Occipital lobe (tissue), 2 donors: ENCODE results near the gene ECE1. TPM values are rescaled to one million over a fixed set of nuclear protein-coding genes. Genes with fewer than 3 reads are reported as not detected.

Source experiments
- DNase-seq: peaks from one replicate; lab custom pipeline; 2025; lab: John Stamatoyannopoulos, UW
- total RNA-seq: library from RNA; depleted of rRNA; stranded (reverse); fragments of >200 nt; gene quantifications from one replicate; pipeline ENCODE4 v1.2.3, GENCODE V29; 2014

The ECE1 gene
- total RNA-seq, 1 donor from 2014 or later, result 9.5 TPM

GRCh38 chr1:21308847-21309652 is 18.8 kb upstream of the ECE1 start:
- DNase-seq, result no peak

DNA sequence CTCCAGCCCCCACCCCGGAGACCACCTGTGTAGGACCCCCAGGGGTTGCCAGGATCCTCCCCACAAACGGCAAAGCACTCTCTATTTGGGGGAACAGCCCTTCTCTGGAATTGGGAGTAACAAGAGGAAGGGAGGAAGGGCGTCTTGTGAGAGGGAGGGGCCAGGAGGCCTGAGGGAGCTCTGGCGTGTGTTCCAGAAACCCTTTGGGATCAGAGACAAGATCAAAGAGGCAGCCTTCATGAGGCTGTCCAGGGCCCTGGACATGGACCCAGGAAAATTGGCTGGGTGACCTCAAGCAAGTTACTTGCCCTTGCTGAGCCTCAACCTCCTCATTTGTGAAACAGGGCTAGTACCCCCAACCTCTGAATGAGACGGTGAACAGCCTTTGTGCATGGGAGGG is 18.1 kb upstream of the ECE1 start:
- no peak for DNase-seq

DNA sequence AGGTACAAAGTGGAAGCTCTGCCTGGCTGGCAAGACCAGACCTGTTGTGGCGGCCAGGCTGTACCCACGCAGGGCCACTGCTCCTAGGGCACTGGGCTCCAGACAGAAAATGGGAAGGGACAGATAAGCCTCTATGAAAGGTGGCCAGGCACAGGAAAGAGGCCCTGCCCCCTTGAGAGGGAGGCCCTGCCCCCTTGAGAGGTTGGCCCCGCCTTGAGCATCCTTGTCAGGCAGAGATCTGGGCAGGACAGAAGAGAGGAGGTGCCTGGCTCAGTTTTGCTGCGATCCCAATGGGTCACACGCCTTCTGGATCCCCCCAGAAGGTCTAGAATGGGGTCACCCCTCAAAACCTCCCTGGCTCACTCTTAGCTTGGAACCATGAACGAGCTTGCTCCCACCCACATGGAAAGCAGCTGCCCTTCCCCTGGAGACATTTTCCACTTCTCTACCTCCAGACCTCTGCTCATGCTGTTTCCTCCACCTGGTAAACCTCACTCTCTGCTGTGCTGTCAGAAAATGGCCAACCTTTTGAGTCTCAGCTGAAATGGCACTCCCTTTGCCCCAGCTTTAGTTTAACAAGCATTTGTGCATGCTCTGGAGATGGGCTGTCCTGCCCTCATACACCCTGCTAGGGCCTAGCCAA is 17.5 kb upstream of the ECE1 start:
- DNase-seq, result no peak

- DNase-seq, result no peak
Measured at GRCh38 chr1:21307210-21307609, 16.9 kb upstream of the ECE1 start.

- no peak for DNase-seq
Measured at GRCh38 chr1:21305900-21306189, 15.6 kb upstream of the ECE1 start.

DNA sequence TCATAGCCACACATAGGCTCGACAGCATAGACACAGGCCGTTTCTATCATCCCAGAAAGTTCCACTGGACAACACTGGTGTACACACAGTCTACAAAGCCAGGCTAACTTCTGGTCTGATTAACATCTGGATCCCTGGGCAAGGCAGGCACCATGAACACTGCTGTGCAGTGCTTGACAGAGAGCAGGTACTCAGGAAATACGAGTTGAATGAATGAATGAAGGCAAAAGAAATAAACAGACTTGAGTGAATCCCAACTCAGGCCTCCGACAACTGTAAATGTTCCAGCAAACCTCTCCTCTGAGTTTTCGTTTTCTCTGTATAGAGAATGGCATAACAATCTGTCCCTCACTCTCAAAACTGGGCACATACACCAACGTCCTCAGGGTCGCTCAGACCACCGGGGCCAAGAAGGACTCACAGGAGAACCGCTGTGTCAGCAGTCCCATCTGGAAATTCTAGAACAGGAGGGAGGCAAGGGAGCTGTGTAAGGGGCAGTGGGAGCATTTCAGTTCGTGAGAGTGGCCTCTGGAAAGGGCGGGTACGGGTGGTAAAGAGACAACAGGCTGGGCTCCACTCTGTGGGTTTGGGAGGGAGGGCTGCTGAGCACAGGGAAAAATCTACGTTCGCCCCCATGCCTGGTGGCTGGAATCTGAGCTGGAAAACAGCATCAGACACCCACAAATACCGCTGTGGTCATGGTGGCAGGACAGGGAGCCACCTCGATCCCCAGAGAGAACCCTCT is 15.1 kb upstream of the ECE1 start:
- DNase-seq, result no peak

DNA sequence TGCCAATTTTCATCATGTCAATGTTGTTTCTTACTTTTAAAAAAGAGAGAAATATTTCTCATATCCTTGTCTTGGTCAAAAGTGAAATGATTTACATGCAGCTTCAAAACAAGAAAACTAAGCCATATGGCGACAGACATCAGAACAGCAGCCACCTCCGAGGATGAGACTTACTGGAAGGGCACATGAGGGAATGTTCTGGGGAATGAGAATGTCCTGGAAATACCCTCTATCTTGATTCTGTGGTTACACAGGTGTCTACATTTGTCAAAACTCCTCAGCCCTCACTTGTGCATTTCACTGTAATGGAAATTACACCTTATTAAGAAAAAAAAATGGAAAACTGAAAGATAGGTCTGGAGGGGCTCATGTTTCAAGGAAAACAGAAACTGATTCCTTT is 14.2 kb upstream of the ECE1 start:
- DNase-seq, result no peak

DNA sequence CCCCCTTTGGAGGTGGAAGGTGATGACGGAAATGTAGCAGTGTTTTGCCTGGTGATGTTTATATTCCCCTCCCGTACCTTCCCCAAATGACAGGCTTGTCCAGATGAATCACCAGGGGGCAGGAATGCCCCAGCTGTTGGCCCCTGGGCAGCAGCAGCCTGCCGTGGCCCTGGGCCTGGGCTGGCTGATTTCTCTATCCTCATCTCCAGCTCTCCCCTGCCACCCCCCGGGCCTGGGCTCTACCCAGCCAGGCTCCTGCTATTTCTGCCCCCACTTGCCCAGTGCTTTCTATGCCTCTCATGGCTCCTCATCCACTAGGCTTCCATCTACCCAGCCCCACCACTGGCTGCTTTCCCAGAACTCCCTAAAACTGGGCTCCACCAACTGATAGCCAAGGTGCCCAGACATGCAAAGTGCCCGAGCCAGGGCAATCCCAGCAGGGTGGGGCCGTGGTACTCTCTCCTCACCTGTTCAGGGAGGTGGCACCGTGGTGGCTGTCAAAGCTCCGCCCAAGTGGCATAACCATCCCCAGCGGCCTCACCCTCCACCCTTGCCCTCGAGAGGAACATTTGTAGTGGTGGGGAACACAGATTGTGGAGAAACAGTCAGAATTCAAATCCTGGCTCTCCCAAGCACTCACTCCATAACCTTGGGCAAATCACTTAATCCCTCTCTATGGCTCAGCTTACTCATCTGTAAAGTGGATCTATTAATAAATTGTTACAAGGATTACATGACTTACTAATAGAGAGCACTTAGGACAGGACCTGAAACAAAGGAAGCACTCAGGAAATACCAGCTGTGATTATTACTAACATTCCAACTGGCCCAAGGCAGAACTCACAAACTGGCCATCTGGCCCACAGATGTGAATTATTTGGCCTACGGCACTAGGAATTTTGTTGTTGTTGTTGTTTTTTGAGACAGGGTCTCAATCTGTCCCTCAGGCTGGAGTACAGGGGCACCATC is 12.8 kb upstream of the ECE1 start:
- DNase-seq, result no peak

GRCh38 chr1:21301794-21302440 is 11.7 kb upstream of the ECE1 start:
- no peak for DNase-seq

DNA sequence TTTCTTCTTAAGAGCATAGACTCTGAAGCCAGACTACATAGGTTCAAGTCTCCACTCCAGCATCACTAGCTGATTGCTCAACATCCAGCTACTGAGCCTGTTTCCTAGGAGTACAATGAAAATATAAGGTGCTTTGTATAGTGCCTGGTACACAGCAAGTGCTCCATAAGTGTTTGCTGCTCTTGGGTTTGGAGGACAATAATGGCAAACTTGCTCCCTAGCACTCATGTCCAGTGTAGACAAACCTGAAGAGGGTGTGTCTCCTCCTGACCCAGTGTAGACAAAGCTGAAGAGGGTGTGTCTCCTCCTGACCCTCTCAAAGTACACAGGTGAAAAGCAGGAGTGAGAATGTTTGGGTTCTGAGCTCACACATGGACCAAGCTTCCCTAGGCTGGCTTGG is 10.5 kb upstream of the ECE1 start:
- DNase-seq, result no peak

DNA sequence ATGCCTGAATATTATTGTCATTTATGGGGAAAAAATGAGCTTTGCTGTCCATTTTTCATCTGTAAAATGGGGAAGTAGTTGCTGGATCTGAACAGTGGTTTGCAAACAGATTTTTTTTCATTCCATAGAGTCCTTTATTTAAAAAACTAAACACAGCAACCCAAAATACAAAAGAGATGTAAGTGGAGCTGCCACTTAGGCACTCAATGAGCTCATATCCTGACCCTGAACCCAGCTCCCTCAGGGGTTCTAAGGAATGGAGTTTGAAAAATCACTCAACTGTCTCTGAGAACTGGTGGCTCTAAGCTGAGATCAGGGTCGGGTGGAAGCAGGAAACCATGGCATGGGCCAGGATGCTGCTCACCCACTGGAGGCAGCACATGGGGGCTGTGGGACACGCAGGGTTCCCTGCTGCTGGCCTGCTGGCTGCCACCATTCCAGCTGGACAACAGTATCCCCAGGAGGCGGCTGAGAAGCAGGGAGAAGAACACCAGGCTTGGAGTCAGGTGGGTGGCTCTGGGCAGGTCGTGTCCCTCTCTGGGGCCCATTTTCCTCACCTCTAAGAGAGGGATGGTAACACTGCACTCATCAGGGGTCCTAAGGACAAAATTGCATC is 9.6 kb upstream of the ECE1 start:
- no peak for DNase-seq

GRCh38 chr1:21298981-21299391 is 8.7 kb upstream of the ECE1 start:
- DNase-seq, result no peak

GRCh38 chr1:21297975-21298374 is 7.7 kb upstream of the ECE1 start:
- no peak for DNase-seq

GRCh38 chr1:21296509-21297354 is 6.5 kb upstream of the ECE1 start:
- no peak for DNase-seq

GRCh38 chr1:21295545-21295944 is 5.3 kb upstream of the ECE1 start:
- DNase-seq, result no peak

DNA sequence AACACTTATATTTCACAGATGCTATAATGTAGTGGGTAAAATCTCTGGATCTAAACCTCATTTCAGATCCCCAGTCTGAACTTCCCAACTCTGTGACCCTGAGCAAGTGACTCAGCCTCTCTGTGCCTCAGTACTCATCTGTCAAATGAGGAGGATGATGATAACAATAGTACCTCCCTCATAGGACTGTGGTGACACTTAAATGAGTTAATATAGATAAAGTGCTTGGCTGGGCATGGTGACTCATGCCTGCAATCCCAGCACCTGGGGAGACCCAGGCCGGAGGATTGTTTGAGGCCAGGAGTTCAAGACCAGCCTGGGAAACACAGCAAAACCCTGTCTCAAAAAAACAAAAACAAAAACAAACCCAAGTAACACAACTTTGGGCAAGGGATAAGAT is 4.7 kb upstream of the ECE1 start:
- DNase-seq, result no peak

DNA sequence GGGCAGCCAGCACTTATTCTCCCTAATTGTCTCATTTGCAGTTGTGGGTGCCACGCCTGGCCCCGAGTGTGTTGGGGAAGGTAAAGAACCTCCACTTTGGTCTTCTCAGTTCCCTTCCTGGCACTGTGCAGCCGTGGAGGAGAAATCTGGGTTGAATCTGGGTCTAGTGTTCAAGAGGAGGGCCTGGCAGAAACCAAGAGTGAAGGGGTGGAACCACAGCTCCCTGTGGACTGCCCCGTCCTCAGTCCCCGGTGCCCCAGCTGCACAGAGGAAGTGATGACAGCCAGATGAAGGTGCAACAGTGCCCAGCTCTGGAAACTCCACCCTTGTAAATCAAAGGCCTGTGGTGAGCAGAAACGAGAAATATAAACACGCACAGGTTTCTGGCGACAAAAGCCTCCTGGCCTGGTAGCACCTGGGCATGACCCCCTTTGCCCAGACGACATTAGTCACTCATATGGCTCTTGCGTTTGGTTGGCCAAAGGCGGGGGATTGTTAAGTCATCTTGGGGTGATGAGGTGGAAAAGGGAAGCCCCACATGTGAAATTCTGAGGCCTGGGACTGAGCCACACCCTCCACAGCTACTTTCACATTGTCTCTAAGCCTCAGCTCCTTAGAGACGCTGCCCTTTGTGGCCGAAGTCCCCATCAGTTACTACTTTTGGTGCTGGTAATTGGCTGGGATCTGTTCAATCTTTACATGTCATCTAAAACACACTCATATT is 4.2 kb upstream of the ECE1 start:
- no peak for DNase-seq

DNA sequence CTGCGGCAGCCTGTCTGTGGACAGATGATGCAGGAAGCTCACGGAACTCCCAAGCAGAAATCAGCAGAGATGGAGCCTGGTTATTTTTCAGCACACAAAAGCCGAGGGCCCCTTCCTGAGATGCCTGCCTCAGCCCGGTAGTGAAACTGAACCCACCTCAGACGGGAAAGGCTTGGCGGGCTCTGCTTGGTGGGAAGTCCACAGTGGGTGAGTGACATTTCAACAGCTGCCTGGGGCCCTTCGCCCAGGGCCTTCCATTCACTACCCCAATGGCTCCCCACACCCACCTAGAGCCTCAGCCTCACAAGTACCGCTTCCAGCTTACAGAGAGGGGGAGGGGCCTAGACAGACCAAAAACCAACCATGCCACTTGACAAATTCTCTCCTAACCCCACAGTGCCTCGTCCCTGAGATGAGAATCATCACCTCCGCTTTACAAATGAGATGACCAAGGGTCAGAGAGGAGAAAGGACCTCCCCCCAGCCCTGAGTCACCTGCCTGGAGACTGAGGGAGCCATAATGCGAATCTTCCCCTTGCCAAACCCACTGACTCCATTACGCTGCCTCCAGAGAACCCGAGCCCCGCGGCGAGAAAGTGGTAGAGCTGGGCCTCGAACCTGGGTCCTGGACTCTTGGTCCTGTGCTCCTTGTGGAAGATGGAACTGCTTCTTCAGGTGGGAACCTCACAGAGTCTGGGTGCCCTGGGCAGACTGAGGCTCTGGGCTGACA is 3.4 kb upstream of the ECE1 start:
- DNase-seq, result no peak
